IPS DF 6.9 (cell line): ENCODE results near the gene NCKAP5.

Experiments used
- DNase-seq: peaks from one replicate; pipeline ENCODE4 v3.0.0-alpha.2; 2013; ENCODE audit warnings: low read depth, low spot score
- H3K27ac ChIP-seq: one replicate; pipeline ENCODE4 v1.5.1; 2013; ENCODE audit warnings: low read length, control low read depth
- H3K27me3 ChIP-seq: 2 replicates; pipeline ENCODE4 v1.6.1; 2013; ENCODE audit warnings: mild to moderate bottlenecking, low read length; ENCODE audit not compliant: control insufficient read depth, insufficient read depth
- H3K36me3 ChIP-seq: 2 replicates; pipeline ENCODE4 v1.6.1; 2013; ENCODE audit warnings: low read length; ENCODE audit not compliant: control insufficient read depth, insufficient read depth
- H3K4me1 ChIP-seq: 2 replicates; pipeline ENCODE4 v1.6.1; 2013; ENCODE audit warnings: low read length; ENCODE audit not compliant: control insufficient read depth, insufficient read depth
- H3K4me3 ChIP-seq: 2 replicates; pipeline ENCODE4 v1.5.1; 2013; ENCODE audit warnings: mild to moderate bottlenecking, low read length
- H3K9me3 ChIP-seq: 2 replicates; pipeline ENCODE4 v1.6.1; 2013; ENCODE audit warnings: low read length, inconsistent platforms; ENCODE audit not compliant: control insufficient read depth, insufficient read depth
- WGBS: extraction: QIAGEN DNeasy Blood & Tissue Kit; methylation state at CpG from one replicate; pipeline ENCODE4 v1.1.7; 2013; ENCODE audit warnings: mixed read lengths, missing lambda C conversion rate; ENCODE audit not compliant: insufficient read length, insufficient coverage; 5-methylcytosine and 5-hydroxymethylcytosine counted together

NCKAP5 gene

DNA sequence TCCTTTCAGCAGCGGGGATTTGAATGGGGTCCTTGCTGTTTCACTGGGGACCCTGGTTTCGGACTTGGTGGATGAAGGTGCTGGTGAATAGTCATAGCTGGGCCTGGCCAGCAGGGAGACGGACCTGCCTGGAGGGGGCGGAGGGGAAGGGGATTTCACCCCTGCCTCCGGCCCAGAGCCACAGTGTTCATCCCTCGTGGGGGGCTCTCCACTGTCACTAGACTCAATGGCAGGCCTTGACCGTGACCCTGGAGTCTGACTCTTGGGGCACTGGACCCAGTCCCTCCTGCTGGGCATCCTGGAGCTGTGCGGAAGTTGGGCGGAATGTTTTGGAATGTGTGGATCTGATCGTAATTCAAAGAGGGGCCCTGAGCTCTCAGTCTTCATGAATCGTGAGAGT lies 784.4 kb downstream of the NCKAP5 start:
- Histone ChIP-seq H3K27ac (no peak overlapping the region), H3K27me3 (no peaks in the 10 kb centered on the region), H3K36me3 (no peaks in the 10 kb centered on the region), H3K9me3 (no peaks in the 10 kb centered on the region), H3K4me1 (no peaks in the 10 kb centered on the region), H3K4me3 (no peak overlapping the region)
- no CpG with 5 or more reads among the region's 11 CpGs for WGBS
- DNase-seq, result no peak

- WGBS, result no CpG with 5 or more reads among the region's 7 CpGs
- H3K27me3 ChIP-seq, result no peaks in the 10 kb centered on the region
- no peak overlapping the region for H3K27ac ChIP-seq
- no peak for DNase-seq
- no peaks in the 10 kb centered on the region for H3K9me3 ChIP-seq
- H3K36me3 ChIP-seq, result no peaks in the 10 kb centered on the region
- no peak overlapping the region for H3K4me3 ChIP-seq
- no peaks in the 10 kb centered on the region for H3K4me1 ChIP-seq
These were observed 786.0 kb downstream of the NCKAP5 start for GRCh38 chr2:132782176-132782783.

- no peak for DNase-seq
- no CpG with 5 or more reads among the region's 5 CpGs for WGBS
- H3K4me1 ChIP-seq, result no peaks in the 10 kb centered on the region
- no peaks in the 10 kb centered on the region for H3K27me3 ChIP-seq
- H3K9me3 ChIP-seq, result no peaks in the 10 kb centered on the region
- no peaks in the 10 kb centered on the region for H3K36me3 ChIP-seq
- no peak overlapping the region for H3K27ac ChIP-seq
- H3K4me3 ChIP-seq, result no peak overlapping the region
These were observed 787.6 kb downstream of the NCKAP5 start for GRCh38 chr2:132780651-132781050.

GRCh38 chr2:132779206-132779721 lies 789.0 kb downstream of the NCKAP5 start:
- Histone ChIP-seq H3K27me3 (no peaks in the 10 kb centered on the region), H3K4me3 (no peak overlapping the region), H3K4me1 (no peaks in the 10 kb centered on the region), H3K9me3 (no peaks in the 10 kb centered on the region), H3K36me3 (no peaks in the 10 kb centered on the region), H3K27ac (no peak overlapping the region)
- DNase-seq, result no peak
- WGBS, result no CpG with 5 or more reads among the region's 1 CpG

DNA sequence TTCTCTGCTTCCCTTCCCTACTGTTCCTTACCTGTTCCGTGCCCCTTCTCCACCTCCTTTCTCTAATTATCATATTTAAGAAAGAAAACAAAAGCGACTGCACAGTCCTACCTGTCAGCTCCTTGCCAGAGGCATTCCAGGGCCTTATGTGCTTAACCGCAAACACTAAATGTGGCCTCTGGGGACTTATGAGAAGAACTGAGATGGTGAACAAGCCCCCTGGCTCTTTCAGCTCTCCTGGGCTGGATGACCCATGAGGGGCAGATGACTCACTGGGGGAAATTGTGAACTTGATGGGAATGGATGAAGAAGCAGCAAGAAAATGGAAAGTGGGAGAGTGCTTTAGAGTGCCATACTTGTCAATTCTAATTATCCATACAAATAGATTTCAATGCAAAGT lies 792.0 kb downstream of the NCKAP5 start:
- no peak overlapping the region for H3K4me3 ChIP-seq
- H3K4me1 ChIP-seq, result no peaks in the 10 kb centered on the region
- H3K9me3 ChIP-seq, result no peaks in the 10 kb centered on the region
- no peaks in the 10 kb centered on the region for H3K27me3 ChIP-seq
- no CpG with 5 or more reads among the region's 3 CpGs for WGBS
- no peak overlapping the region for H3K27ac ChIP-seq
- no peaks in the 10 kb centered on the region for H3K36me3 ChIP-seq
- no peak for DNase-seq

DNA sequence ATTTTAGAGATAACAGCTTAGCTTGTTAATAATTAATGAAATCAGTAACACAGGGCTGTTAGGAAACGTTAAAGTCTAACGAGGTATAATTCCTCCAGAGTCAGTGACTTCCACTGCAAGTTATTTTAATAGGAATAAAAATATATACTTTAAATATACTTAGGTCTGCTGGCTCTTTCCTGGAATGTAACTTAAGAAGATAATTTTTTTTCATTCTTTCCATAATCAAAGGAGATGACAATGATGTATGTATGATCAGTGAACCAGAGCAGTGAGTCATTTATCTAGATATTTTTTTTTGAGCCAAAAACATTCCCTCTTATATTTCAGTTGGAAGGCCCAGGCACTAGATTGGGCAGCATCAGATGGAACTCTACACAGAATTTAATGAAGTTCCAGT lies 794.1 kb downstream of the NCKAP5 start:
- Histone ChIP-seq H3K27me3 (no peaks in the 10 kb centered on the region), H3K4me1 (no peaks in the 10 kb centered on the region), H3K9me3 (no peaks in the 10 kb centered on the region), H3K27ac (no peak overlapping the region), H3K4me3 (no peak overlapping the region), H3K36me3 (no peaks in the 10 kb centered on the region)
- WGBS, result no CpG with 5 or more reads among the region's 2 CpGs
- DNase-seq, result no peak

DNA sequence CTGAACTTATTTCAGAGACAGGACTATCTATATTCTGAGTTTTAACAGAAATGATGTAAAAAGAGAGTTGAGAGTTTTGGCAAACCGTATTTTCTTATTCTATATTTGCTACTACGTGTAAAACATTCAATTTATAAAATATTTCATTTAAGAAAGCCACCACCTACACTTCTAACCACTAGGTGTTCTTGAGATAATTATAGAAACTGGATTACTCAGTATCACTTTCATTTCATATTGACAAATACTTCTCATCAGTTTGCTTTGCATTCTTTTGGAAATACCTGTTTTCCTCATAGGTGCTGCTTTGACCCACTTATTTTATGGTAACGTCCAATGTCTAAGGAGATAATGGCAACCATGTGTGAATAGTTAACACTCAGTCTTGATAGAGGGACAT lies 794.9 kb downstream of the NCKAP5 start:
- Histone ChIP-seq H3K27me3 (no peaks in the 10 kb centered on the region), H3K9me3 (no peaks in the 10 kb centered on the region), H3K4me1 (no peaks in the 10 kb centered on the region), H3K27ac (no peak overlapping the region), H3K36me3 (no peaks in the 10 kb centered on the region), H3K4me3 (no peak overlapping the region)
- DNase-seq, result no peak
- no CpG with 5 or more reads among the region's 3 CpGs for WGBS

- Histone ChIP-seq H3K4me1 (no peaks in the 10 kb centered on the region), H3K4me3 (no peak overlapping the region), H3K9me3 (no peaks in the 10 kb centered on the region), H3K36me3 (no peaks in the 10 kb centered on the region), H3K27ac (no peak overlapping the region), H3K27me3 (no peaks in the 10 kb centered on the region)
- WGBS, result no CpG with 5 or more reads among the region's 2 CpGs
- DNase-seq, result no peak
These were observed 795.9 kb downstream of the NCKAP5 start for GRCh38 chr2:132772340-132772739.

DNA sequence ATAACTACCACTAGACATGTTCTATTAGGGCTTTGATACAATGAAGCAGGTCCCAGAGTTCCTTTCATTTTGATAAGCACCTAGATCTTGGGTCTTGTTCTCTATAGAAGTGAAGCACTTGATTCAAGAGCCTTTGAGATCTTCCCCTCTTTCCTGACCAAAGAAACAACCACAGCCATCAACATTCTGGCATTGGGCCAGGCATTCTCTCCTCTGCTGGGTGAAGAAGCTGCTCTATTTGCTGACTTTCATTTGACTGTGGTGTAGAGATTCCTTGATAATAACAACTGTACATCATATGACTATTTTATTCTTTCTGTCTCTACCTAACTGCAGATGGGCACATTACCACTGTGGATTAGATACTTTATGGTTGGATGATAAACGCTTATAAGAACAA lies 801.7 kb downstream of the NCKAP5 start:
- Histone ChIP-seq H3K27ac (no peak overlapping the region), H3K36me3 (no peaks in the 10 kb centered on the region), H3K27me3 (no peaks in the 10 kb centered on the region), H3K4me1 (no peaks in the 10 kb centered on the region), H3K4me3 (no peak overlapping the region), H3K9me3 (no peaks in the 10 kb centered on the region)
- no CpG with 5 or more reads among the region's 1 CpG for WGBS
- DNase-seq, result no peak

GRCh38 chr2:132761437-132761836 lies 806.8 kb downstream of the NCKAP5 start:
- no peak for DNase-seq
- Histone ChIP-seq H3K27me3 (no peaks in the 10 kb centered on the region), H3K4me1 (peaks cover 1% of the 10 kb centered on the region; the same call in 1 of the 2 replicates), H3K27ac (no peak overlapping the region), H3K4me3 (no peak overlapping the region), H3K9me3 (no peaks in the 10 kb centered on the region), H3K36me3 (no peaks in the 10 kb centered on the region)
- WGBS, result no CpG with 5 or more reads among the region's 1 CpG

DNA sequence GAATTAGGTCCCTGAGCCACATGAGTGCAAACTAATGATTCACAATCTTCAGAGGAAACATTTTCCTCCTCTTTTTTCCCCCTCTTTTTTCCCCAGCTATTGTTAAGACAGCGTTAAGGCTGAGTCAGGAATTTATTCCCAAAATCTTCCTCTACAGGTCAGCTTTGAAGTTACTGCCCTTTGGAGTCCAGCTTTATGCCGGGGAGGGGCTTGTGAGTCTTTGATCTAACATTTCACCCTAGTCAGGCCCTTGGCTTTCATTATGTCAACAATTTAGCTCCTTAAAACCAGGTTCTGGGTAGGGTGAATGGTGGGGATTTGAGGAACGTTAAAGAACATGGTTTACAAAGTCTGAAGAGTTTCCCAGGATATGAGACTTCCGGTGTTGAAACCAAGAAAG lies 807.3 kb downstream of the NCKAP5 start:
- peaks cover 1% of the 10 kb centered on the region; the same call in 1 of the 2 replicates for H3K4me1 ChIP-seq
- H3K4me3 ChIP-seq, result no peak overlapping the region
- no peaks in the 10 kb centered on the region for H3K27me3 ChIP-seq
- WGBS, result no CpG with 5 or more reads among the region's 4 CpGs
- no peaks in the 10 kb centered on the region for H3K9me3 ChIP-seq
- DNase-seq, result no peak
- H3K27ac ChIP-seq, result no peak overlapping the region
- no peaks in the 10 kb centered on the region for H3K36me3 ChIP-seq
